Measurements from ENCODE around the gene GFOD1.
A peak's percentile ranks its signal among the peaks of the same experiment; 100 is the strongest.

GFOD1 gene, protein sequence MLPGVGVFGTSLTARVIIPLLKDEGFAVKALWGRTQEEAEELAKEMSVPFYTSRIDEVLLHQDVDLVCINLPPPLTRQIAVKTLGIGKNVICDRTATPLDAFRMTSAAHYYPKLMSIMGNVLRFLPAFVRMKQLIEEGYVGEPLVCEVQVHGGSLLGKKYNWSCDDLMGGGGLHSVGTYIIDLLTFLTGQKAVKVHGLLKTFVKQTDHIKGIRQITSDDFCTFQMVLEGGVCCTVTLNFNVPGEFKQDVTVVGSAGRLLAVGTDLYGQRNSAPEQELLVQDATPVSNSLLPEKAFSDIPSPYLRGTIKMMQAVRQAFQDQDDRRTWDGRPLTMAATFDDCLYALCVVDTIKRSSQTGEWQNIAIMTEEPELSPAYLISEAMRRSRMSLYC
- total RNA-seq, result 5.1 to 111 (median 67.8) reads per million in 18 experiments

- DNase-seq, result peak; percentile 82 to 94
Measured at GRCh38 chr6:13487122-13488014, at the start of gene GFOD1. GFOD1 (minus strand) TSS chr6:13487600; CDS start chr6:13486890, 710 bp downstream.

DNA sequence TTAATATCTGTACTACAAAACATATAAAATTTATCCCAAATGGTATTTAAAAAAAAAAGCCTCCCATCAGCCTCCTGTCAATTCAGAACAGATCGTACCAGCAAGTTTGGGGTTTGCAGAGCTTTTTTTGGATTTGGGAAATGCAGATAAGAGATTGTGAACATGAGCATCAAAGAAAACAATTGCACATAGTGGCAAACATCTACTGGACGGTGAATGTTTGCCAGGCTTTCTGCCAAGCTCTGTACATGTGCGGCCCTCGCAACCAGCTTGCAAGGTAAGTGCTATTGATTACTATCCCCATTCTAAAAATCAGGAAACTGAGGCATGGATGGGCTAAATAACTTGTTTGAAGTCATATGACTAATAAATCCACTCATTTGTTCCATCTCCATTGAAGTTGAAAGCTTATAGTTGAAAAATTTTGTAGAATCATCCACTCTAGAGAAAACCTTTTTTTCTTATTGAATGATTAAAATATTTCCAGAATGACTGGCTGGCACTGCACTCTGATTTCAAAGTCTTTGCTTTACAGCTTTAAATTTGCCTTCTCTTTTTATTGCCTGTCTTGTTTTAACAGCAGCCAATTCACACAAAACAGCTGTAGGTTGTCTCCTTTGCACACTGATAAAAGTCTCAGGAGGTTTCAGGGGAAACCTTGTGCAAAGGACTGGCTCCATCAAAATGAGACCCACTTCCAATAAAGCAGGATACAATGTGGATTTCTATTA lies 49.6 kb upstream of the GFOD1 start:
- DNase-seq, result no peak

GRCh38 chr6:13535306-13535705 lies 47.9 kb upstream of the GFOD1 start:
- no peak for DNase-seq

- DNase-seq, result no peak
Measured at GRCh38 chr6:13534536-13534935, 47.1 kb upstream of the GFOD1 start.

GRCh38 chr6:13531956-13532355 lies 44.6 kb upstream of the GFOD1 start:
- DNase-seq, result no peak

GRCh38 chr6:13528777-13529343 lies 41.5 kb upstream of the GFOD1 start:
- DNase-seq, result no peak

- DNase-seq, result peak in 1 of 2 donors; percentile 9
Measured at GRCh38 chr6:13528232-13528631, 40.8 kb upstream of the GFOD1 start.

DNA sequence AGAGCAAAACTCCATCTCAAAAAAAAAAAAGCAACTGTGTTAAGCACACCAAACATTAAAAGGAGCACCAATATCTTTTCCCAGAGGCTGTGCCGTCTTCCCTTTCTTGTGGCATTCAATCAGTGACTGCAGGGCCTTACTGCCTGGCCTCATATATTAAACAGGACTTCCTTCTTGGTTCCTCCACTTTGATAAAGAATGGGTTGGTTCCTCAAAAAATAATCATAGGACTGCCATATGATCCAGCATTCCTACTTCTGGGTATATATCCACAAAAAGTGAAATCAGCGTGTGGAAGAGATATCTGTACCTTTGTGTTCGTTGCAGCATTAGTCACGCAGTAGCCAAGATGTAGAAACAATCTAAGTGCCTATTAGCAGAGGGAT lies 40.3 kb upstream of the GFOD1 start:
- DNase-seq, result peak; percentile 50 to 60

- peak; percentile 78 to 93 for DNase-seq
Measured at GRCh38 chr6:13526727-13527670, 39.6 kb upstream of the GFOD1 start.

DNA sequence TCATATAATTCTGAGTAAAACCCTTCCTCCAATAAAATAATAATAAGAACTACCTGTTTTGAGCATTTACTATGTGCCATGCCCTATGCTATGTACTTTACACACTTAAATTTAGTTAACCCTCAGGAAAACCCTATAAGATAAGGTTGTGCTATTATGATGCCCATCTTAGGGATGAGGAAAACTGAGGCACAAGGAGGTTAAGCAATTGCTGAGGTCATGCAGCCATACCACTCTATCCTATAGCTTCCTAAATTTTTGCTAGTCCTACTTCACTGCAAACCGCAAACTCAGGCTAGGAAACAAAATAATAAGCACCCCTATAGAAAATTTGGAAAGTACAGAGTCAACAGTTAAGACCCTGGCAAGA lies 38.9 kb upstream of the GFOD1 start:
- DNase-seq, result no peak

DNA sequence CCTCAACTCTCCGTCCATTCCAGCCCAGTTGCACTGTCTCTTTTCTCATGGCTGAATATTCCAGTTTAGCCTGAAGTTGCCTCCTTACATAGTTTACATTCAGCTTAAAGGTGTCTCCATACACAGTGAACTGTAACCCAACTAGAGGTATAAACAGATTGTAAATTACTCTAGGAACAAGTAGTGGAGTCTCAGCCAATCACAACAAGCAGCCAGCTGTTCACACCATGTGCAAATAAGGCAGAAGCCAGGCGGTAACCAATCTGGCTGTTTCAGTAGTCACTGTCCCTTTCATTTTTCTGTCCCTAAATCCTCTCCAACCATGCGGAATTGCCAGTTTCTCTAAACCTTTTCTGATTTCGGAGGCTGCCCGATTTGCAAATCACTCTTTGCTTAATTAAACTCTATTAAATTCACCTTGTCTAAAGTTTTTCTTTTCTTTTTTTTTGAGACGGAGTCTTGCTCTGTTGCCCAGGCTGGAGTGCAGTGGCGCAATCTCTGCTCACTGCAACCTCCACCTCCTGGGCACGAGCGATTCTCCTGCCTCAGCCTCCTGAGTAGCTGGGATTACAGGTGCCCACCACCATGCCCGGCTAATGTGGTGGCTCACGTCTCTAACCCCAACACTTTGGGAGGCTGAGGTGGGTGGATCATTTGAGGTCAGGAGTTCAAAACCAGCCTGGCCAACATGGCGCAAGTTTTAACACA lies 37.6 kb upstream of the GFOD1 start:
- DNase-seq, result no peak

GRCh38 chr6:13523826-13524622 lies 36.6 kb upstream of the GFOD1 start:
- no peak for DNase-seq

GRCh38 chr6:13522656-13523055 lies 35.3 kb upstream of the GFOD1 start:
- peak; percentile 78 to 84 for DNase-seq

- DNase-seq, result no peak
Measured at GRCh38 chr6:13519839-13520238, 32.4 kb upstream of the GFOD1 start.

DNA sequence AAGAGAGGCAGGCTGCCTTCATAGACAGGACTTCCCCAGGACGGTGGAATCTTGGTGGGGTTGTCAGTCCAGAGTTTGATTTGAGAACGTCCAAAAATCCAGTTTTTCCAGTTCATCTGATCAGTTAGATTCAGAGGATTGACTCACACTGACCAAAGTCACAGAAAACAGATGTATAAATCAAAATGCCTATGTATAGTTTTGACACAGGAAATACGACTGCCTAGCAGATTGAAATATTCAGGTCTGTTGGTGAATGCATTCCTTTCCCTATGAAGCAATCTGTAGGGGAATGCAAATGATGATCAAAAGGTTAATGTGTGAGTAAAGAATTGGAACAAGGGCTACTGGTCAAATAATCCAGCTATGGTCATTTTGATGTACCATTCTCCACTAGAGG lies 29.7 kb upstream of the GFOD1 start:
- no peak for DNase-seq

DNA sequence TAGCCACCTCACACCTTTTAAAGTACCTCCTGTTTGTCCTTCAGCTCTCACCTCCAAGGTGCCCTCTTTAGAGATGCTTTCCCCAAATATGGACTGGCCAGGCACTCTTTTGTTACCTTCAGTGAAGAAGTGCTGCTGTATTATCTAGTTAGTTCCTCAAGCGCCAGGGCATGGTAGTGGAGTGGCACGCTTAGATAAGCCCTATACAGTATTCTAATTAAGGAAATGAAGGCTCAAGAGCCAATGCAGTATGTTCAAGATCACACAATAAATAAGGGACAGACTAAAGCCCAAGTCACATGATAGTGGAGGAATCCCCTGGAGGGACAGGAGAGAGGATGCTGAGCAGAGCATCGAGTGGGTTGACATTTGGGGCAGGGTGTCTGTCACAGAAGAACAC lies 28.5 kb upstream of the GFOD1 start:
- DNase-seq, result no peak

DNA sequence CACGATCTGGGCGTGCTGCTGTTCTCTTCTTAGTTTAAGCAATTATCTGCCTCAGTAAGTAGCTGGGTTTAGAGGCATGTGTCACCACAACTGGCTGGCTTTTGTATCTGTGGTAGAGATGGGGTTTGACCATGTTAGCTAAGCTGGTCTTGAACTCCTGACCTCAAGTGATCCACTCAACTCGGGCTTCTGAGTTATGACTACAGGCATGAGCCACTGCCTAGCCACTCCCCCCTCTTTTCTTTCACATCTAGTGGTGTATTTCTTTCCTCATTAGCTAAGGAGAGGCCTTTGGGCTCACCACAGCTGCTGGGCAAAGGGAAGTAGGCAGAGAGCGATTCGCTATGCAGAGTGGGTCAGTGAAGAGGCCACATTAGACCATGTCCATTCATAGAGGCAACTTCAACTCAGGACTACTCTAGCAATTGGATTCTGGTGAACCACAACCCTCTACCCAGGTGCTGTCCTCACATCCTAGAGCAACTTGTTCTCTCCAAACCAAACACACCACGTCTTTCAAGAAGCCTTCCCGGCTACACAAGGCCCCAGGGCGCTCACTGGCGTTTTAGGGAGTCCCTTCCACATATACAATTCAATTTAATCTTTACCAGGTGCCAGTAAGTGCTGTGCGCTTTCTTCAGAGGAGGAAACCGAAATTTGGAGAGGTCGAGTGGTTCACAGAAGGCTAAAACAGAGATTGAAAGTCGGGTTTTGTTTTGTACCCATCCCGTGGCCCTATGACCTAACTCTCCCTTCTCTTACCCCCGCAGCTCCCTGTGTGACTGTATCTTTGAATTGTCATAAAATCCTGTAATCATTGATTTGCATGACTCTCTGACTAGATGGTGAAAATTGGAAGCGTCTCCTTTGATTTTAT lies 26.5 kb upstream of the GFOD1 start:
- peak; percentile 51 to 54 for DNase-seq

- no peak for DNase-seq
Measured at GRCh38 chr6:13512900-13513299, 25.5 kb upstream of the GFOD1 start.

Data from inflammatory macrophage (primary cell).